IPS-18c (cell line): ENCODE data around the gene SPECC1.
"Not testable (repeated sequence)": the region's sequence is repeated elsewhere in the genome, so short reads cannot be mapped to it uniquely, and the experiment has no call there.

Experiments used
- H3K4me3 ChIP-seq: 2 replicates; pipeline ENCODE4 v1.7.0; 2013; ENCODE audit warnings: low read depth, mild to moderate bottlenecking, low read length, moderate library complexity; ENCODE audit not compliant: insufficient read depth
- H3K9me3 ChIP-seq: one replicate; pipeline ENCODE4 v1.6.1; 2013; ENCODE audit warnings: mild to moderate bottlenecking, low read length, moderate library complexity; ENCODE audit not compliant: control insufficient read depth, insufficient read depth

Gene SPECC1

GRCh38 chr17:20008242-20009051 lies 712 bp upstream of the SPECC1 start:
- no peaks in the 10 kb centered on the region for H3K9me3 ChIP-seq
- peak overlapping the region; percentile 72 for H3K4me3 ChIP-seq

GRCh38 chr17:20009052-20009301 lies 182 bp upstream of the SPECC1 start:
- Histone ChIP-seq H3K4me3 (peak overlapping the region; percentile 72), H3K9me3 (no peaks in the 10 kb centered on the region)

GRCh38 chr17:20010099-20010863 lies 1.1 kb downstream of the SPECC1 start:
- H3K4me3 ChIP-seq, result peak overlapping the region; percentile 72; the same call in 1 of the 2 replicates
- H3K9me3 ChIP-seq, result no peaks in the 10 kb centered on the region

GRCh38 chr17:20010936-20011335 lies 1.8 kb downstream of the SPECC1 start:
- no peak overlapping the region for H3K4me3 ChIP-seq
- H3K9me3 ChIP-seq, result peaks cover 1% of the 10 kb centered on the region

- peaks cover 6% of the 10 kb centered on the region for H3K9me3 ChIP-seq
- H3K4me3 ChIP-seq, result no peak overlapping the region
Observed at GRCh38 chr17:20012017-20012536, 2.9 kb downstream of the SPECC1 start.

GRCh38 chr17:20016475-20016992 lies 7.4 kb downstream of the SPECC1 start:
- H3K4me3 ChIP-seq, H3K9me3 ChIP-seq: not testable (repeated sequence)

GRCh38 chr17:20022701-20023100 lies 13.5 kb downstream of the SPECC1 start:
- H3K9me3 ChIP-seq, result no peaks in the 10 kb centered on the region
- no peak overlapping the region for H3K4me3 ChIP-seq

- no peak overlapping the region for H3K4me3 ChIP-seq
- H3K9me3 ChIP-seq, result no peaks in the 10 kb centered on the region
Observed at GRCh38 chr17:20026960-20027359, 17.8 kb downstream of the SPECC1 start.

- Histone ChIP-seq H3K9me3 (no peaks in the 10 kb centered on the region), H3K4me3 (no peak overlapping the region)
Observed at GRCh38 chr17:20028443-20028842, 19.3 kb downstream of the SPECC1 start.

- Histone ChIP-seq H3K4me3 (no peak overlapping the region), H3K9me3 (no peaks in the 10 kb centered on the region)
Observed at GRCh38 chr17:20032636-20033035, 23.5 kb downstream of the SPECC1 start.

GRCh38 chr17:20033415-20033814 lies 24.3 kb downstream of the SPECC1 start:
- Histone ChIP-seq H3K4me3 (no peak overlapping the region), H3K9me3 (no peaks in the 10 kb centered on the region)

- Histone ChIP-seq H3K4me3 (no peak overlapping the region), H3K9me3 (no peaks in the 10 kb centered on the region)
Observed at GRCh38 chr17:20035501-20035900, 26.3 kb downstream of the SPECC1 start.

GRCh38 chr17:20037286-20037685 lies 28.1 kb downstream of the SPECC1 start:
- not testable (repeated sequence) for H3K4me3 ChIP-seq, H3K9me3 ChIP-seq

- Histone ChIP-seq H3K9me3 (no peaks in the 10 kb centered on the region), H3K4me3 (no peak overlapping the region)
Observed at GRCh38 chr17:20039037-20039436, 29.9 kb downstream of the SPECC1 start.

- Histone ChIP-seq H3K9me3 (no peaks in the 10 kb centered on the region), H3K4me3 (no peak overlapping the region)
Observed at GRCh38 chr17:20040216-20040615, 31.1 kb downstream of the SPECC1 start.

- no peaks in the 10 kb centered on the region for H3K9me3 ChIP-seq
- H3K4me3 ChIP-seq, result no peak overlapping the region
Observed at GRCh38 chr17:20043021-20043420, 33.9 kb downstream of the SPECC1 start.

- no peak overlapping the region for H3K4me3 ChIP-seq
- H3K9me3 ChIP-seq, result no peaks in the 10 kb centered on the region
Observed at GRCh38 chr17:20045476-20045875, 36.3 kb downstream of the SPECC1 start.

GRCh38 chr17:20046629-20047028 lies 37.5 kb downstream of the SPECC1 start:
- Histone ChIP-seq H3K9me3 (no peaks in the 10 kb centered on the region), H3K4me3 (no peak overlapping the region)
